Measurements from ENCODE around the gene TLN1.
A peak's percentile ranks its signal among the peaks of the same experiment; 100 is the strongest.

The TLN1 gene

GRCh38 chr9:35661756-35662350 is 70.1 kb downstream of the TLN1 start:
- peak; percentile 76 for DNase-seq (ENCODE audit: low spot score)

- no peak for DNase-seq (ENCODE audit: low spot score)
Measured at GRCh38 chr9:35660966-35661415, 71.0 kb downstream of the TLN1 start.

- no peak for DNase-seq (ENCODE audit: low spot score)
Measured at GRCh38 chr9:35659340-35659739, 72.7 kb downstream of the TLN1 start.

- no peak for DNase-seq (ENCODE audit: low spot score)
Measured at GRCh38 chr9:35658968-35659220, 73.1 kb downstream of the TLN1 start.

- DNase-seq (ENCODE audit: low spot score), result peak; percentile 93
Measured at GRCh38 chr9:35658137-35658967, 73.6 kb downstream of the TLN1 start, which contains the start of gene CCDC107. Gene CCDC107 (plus strand): TSS chr9:35658292. CDS start chr9:35658380, 88 bp downstream.

- peak; percentile 99 for DNase-seq (ENCODE audit: low spot score)
Measured at GRCh38 chr9:35657546-35658136, 74.4 kb downstream of the TLN1 start, which contains the start of gene RMRP. Gene RMRP (minus strand): TSS chr9:35658019.

- DNase-seq (ENCODE audit: low spot score), result no peak
Measured at GRCh38 chr9:35656831-35657545, 75.0 kb downstream of the TLN1 start.

- no peak for DNase-seq (ENCODE audit: low spot score)
Measured at GRCh38 chr9:35656348-35656747, 75.6 kb downstream of the TLN1 start.

- no peak for DNase-seq (ENCODE audit: low spot score)
Measured at GRCh38 chr9:35653611-35654010, 78.4 kb downstream of the TLN1 start.

- DNase-seq (ENCODE audit: low spot score), result no peak
Measured at GRCh38 chr9:35652829-35653209, 79.2 kb downstream of the TLN1 start.

- DNase-seq (ENCODE audit: low spot score), result no peak
Measured at GRCh38 chr9:35651956-35652828, 79.8 kb downstream of the TLN1 start.

GRCh38 chr9:35650341-35651158 is 81.4 kb downstream of the TLN1 start, which contains the start of gene SIT1:
Gene SIT1 (minus strand): TSS chr9:35650931. CDS start chr9:35650853, 78 bp downstream.
- no peak for DNase-seq (ENCODE audit: low spot score)

GRCh38 chr9:35649431-35650340 is 82.3 kb downstream of the TLN1 start:
- no peak for DNase-seq (ENCODE audit: low spot score)
